PC-3 (cell line): Measurements from ENCODE around the gene TF. TPM values are rescaled to one million over a fixed set of nuclear protein-coding genes. Genes with fewer than 3 reads are reported as not detected.

ENCODE experiments used
- ATAC-seq: fragments of 200-7000 bp; cut with Tn5 transposase; 2 replicates; pipeline ENCODE4 v1.9.1; 2020; ENCODE audit warnings: mild to moderate bottlenecking, moderate library complexity
- BruUV-seq: library from RNA; stranded (reverse); fragments of 400-500 nt; replicated peaks from 2 replicates; lab custom pipeline; 2021; lab: Mats Ljungman, UMichigan
- CTCF ChIA-PET: fragments of 300-600 bp; sonication (Branson Sonifier 250); formaldehyde crosslinking; loops from one replicate; lab custom pipeline; 2022; ENCODE audit warnings: antibody characterized with exemption; lab: Charles Lee
- POLR2A ChIA-PET: fragments of 300-600 bp; sonication (Branson Sonifier 250); formaldehyde crosslinking; loops from one replicate; lab custom pipeline; 2022; ENCODE audit warnings: antibody characterized with exemption; ENCODE audit not compliant: unreplicated experiment; lab: Charles Lee
- DNase-seq: peaks from one replicate; pipeline ENCODE4 v3.0.0-alpha.2; 2015
- H2AFZ ChIP-seq: fragments of 300-600 bp; sonication (generic); 2 replicates; pipeline ENCODE4 v1.6.0; 2016; ENCODE audit warnings: antibody characterized with exemption, low read length
- H3F3A ChIP-seq: fragments of 300-600 bp; sonication (generic); one replicate; pipeline ENCODE4 v1.6.0; 2017; ENCODE audit warnings: antibody characterized with exemption, low read length, control low read depth, mild to moderate bottlenecking; ENCODE audit not compliant: unreplicated experiment
- H3K27ac ChIP-seq: fragments of 300-600 bp; sonication (generic); 2 replicates; pipeline ENCODE4 v1.5.1; 2016; ENCODE audit warnings: mild to moderate bottlenecking, low read length
- H3K27me3 ChIP-seq: fragments of 300-600 bp; sonication (generic); 2 replicates; pipeline ENCODE4 v1.6.1; 2016; ENCODE audit warnings: low read length, mixed read lengths
- H3K36me3 ChIP-seq: fragments of 300-600 bp; sonication (generic); 2 replicates; pipeline ENCODE4 v1.6.1; 2016; ENCODE audit warnings: low read depth, mixed run types, low read length, mixed read lengths
- H3K4me1 ChIP-seq: fragments of 300-600 bp; sonication (generic); 2 replicates; pipeline ENCODE4 v1.5.1; 2016; ENCODE audit warnings: low read length; ENCODE audit not compliant: insufficient read depth
- H3K4me2 ChIP-seq: fragments of 300-600 bp; sonication (generic); 2 replicates; pipeline ENCODE4 v1.6.0; 2016; ENCODE audit warnings: low read length
- H3K4me3 ChIP-seq: fragments of 300-600 bp; sonication (generic); 2 replicates; pipeline ENCODE4 v1.5.1; 2016; ENCODE audit warnings: mild to moderate bottlenecking, low read length, mixed read lengths
- H3K79me2 ChIP-seq: fragments of 300-600 bp; sonication (generic); 2 replicates; pipeline ENCODE4 v1.6.1; 2017; ENCODE audit warnings: low read length, mixed read lengths
- H3K9ac ChIP-seq: fragments of 300-600 bp; sonication (generic); 2 replicates; pipeline ENCODE4 v1.6.0; 2016; ENCODE audit warnings: mild to moderate bottlenecking, low read length
- H3K9me2 ChIP-seq: fragments of 300-600 bp; sonication (generic); replicated peaks from 2 replicates; pipeline ENCODE4 v1.6.1; 2016; ENCODE audit warnings: mixed run types, low read length, mixed read lengths
- H3K9me3 ChIP-seq: fragments of 300-600 bp; sonication (generic); 2 replicates; pipeline ENCODE4 v1.6.1; 2016; ENCODE audit warnings: low read length, mixed read lengths
- H4K20me1 ChIP-seq: fragments of 300-600 bp; sonication (generic); 2 replicates; pipeline ENCODE4 v1.6.1; 2016; ENCODE audit warnings: low read length, mixed read lengths
- CTCF ChIP-seq: fragments of 300-600 bp; sonication (generic); conservative IDR thresholded peaks from 2 replicates; pipeline ENCODE4 v1.5.1; 2017; ENCODE audit warnings: antibody characterized with exemption, low read depth, mild to moderate bottlenecking, low read length
- EZH2 ChIP-seq: fragments of 300-600 bp; sonication (generic); IDR thresholded peaks from one replicate; pipeline ENCODE4 v1.6.1; 2017; ENCODE audit warnings: antibody characterized with exemption, mild to moderate bottlenecking, low read length; ENCODE audit not compliant: unreplicated experiment
- EZH2phosphoT487 ChIP-seq: fragments of 300-600 bp; sonication (generic); IDR thresholded peaks from 2 replicates; pipeline ENCODE4 v1.6.1; 2018; ENCODE audit warnings: mild to moderate bottlenecking, antibody characterized with exemption, low read length, borderline replicate concordance
- intact Hi-C: fragments of 100-400 bp; cut with micrococcal nuclease; formaldehyde crosslinking; loops from 2 replicates; pipeline ENCODE4 v1.9.0; 2023
- total RNA-seq: library from RNA; depleted of rRNA; stranded (reverse); fragments of >200 nt; gene quantifications from 2 replicates; pipeline ENCODE4 v1.2.3, GENCODE V29; 2014

Gene TF
- total RNA-seq, 1 experiment from 2014 or later: not detected

- ChIA-PET POLR2A (no interaction called here), CTCF (no interaction called here)
- Histone ChIP-seq H3K27me3 (peaks cover 4% of the 10 kb centered on the region; the same call in 1 of the 2 replicates), H3K36me3 (no peaks in the 10 kb centered on the region), H3F3A (no peaks in the 10 kb centered on the region), H3K79me2 (no peaks in the 10 kb centered on the region), H3K27ac (no peak overlapping the region), H3K9me3 (no peaks in the 10 kb centered on the region), H3K9ac (no peak overlapping the region), H4K20me1 (no peaks in the 10 kb centered on the region), H3K4me1 (no peaks in the 10 kb centered on the region), H3K4me3 (no peak overlapping the region), H3K9me2 (no peaks in the 10 kb centered on the region), H3K4me2 (no peak overlapping the region), H2AFZ (no peak overlapping the region)
- DNase-seq (no peak), ATAC-seq (no peak)
- intact Hi-C loops: no loop called here
- TF ChIP-seq EZH2phosphoT487 (no peak), CTCF (no peak), EZH2 (no peak)
- BruUV-seq: no TSS peak
Observed at GRCh38 chr3:133761605-133762484, 15.7 kb downstream of the TF start.

GRCh38 chr3:133762539-133762938 lies 16.3 kb downstream of the TF start:
- no TSS peak for BruUV-seq

More at GRCh38 chr3:133762539-133762938, 16.3 kb downstream of the TF start:
- DNase-seq (no peak), ATAC-seq (no peak)
- Histone ChIP-seq H3K4me2 (no peak overlapping the region), H3K9me3 (no peaks in the 10 kb centered on the region), H3K27me3 (peaks cover 5% of the 10 kb centered on the region; the same call in 1 of the 2 replicates), H3K36me3 (no peaks in the 10 kb centered on the region), H2AFZ (no peak overlapping the region), H3K9ac (no peak overlapping the region), H3K9me2 (no peaks in the 10 kb centered on the region), H3K79me2 (no peaks in the 10 kb centered on the region), H3K27ac (no peak overlapping the region), H3K4me3 (no peak overlapping the region), H3K4me1 (no peaks in the 10 kb centered on the region), H3F3A (no peaks in the 10 kb centered on the region), H4K20me1 (no peaks in the 10 kb centered on the region)
- intact Hi-C loops: no loop called here
- ChIA-PET POLR2A (no interaction called here), CTCF (no interaction called here)
- no peak for TF ChIP-seq EZH2
- TF ChIP-seq CTCF: no peak
- TF ChIP-seq EZH2phosphoT487: no peak
